ENCODE measurements around the gene STAT3.

DNA sequence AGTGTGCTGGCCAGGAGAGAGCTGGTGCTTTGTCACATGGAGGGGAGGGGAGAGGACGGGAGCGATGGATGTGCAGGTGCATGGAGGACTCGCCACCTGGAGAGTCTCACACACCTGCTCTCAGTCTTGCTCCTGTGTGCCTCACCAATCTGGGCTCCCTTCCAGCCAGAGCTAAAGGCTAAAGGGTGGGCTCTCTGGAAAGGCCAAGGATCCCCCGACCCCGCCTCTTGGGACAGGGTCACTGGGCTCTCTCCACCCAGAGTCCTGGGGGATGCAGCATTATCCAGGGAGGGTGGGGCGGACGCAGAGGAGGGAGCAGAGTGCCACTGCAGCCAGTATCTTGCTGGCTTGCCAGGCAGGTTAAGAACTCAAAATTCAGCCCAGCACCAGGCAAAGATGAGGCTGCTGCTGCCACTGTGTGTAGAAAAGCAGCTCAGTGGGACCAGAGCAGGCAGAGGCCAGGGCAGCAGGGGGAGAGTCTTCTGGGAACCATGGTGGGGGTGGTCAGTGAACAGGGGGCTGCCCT lies 106.6 kb downstream of the STAT3 start:
- no peak for TF ChIP-seq CEBPB (IDR thresholded peaks at IDR 0.05)
- no peak for TF ChIP-seq EP300 (IDR thresholded peaks at IDR 0.05; ENCODE audit: borderline replicate concordance)
- TF ChIP-seq REST (IDR thresholded peaks at IDR 0.05; ENCODE audit: low read depth), result no peak
- no peak for TF ChIP-seq TAF1 (IDR thresholded peaks at IDR 0.05; ENCODE audit: low read depth)
- TF ChIP-seq CREB1 (IDR thresholded peaks at IDR 0.05; ENCODE audit: low read depth), result no peak
- no peak for TF ChIP-seq MAX (IDR thresholded peaks at IDR 0.05)
- no peak for TF ChIP-seq NFIC (IDR thresholded peaks at IDR 0.05)
- TF ChIP-seq RAD21 (IDR thresholded peaks at IDR 0.05; ENCODE audit: low read depth), result no peak
- TF ChIP-seq FOXM1 (IDR thresholded peaks at IDR 0.05; ENCODE audit: borderline replicate concordance, low read depth), result no peak

Data from Ishikawa (cell line).